GM19463 (cell line): ENCODE results near the gene TROAP.
"Not testable (repeated sequence)": the region's sequence is repeated elsewhere in the genome, so short reads cannot be mapped to it uniquely, and the experiment has no call there.

Source experiments
- ATAC-seq: cut with Tn5 transposase; IDR thresholded peaks from one replicate; pipeline ENCODE4 v1.9.1; 2021; ENCODE audit warnings: mild to moderate bottlenecking, moderate library complexity; ENCODE audit not compliant: unreplicated experiment

The TROAP gene

DNA sequence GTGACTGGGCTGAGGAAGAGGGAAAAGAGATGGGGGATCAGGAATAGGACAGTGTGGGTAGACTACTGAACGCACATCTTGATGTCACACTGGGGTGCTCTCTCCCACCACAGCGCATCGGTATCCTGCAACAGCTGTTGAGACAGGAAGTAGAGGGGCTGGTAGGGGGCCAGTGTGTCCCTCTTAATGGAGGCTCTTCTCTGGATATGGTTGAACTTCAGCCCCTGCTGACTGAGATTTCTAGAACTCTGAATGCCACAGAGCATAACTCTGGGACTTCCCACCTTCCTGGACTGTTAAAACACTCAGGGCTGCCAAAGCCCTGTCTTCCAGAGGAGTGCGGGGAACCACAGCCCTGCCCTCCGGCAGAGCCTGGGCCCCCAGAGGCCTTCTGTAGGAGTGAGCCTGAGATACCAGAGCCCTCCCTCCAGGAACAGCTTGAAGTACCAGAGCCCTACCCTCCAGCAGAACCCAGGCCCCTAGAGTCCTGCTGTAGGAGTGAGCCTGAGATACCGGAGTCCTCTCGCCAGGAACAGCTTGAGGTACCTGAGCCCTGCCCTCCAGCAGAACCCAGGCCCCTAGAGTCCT lies 7.1 kb downstream of the TROAP start:
- no peak for ATAC-seq

DNA sequence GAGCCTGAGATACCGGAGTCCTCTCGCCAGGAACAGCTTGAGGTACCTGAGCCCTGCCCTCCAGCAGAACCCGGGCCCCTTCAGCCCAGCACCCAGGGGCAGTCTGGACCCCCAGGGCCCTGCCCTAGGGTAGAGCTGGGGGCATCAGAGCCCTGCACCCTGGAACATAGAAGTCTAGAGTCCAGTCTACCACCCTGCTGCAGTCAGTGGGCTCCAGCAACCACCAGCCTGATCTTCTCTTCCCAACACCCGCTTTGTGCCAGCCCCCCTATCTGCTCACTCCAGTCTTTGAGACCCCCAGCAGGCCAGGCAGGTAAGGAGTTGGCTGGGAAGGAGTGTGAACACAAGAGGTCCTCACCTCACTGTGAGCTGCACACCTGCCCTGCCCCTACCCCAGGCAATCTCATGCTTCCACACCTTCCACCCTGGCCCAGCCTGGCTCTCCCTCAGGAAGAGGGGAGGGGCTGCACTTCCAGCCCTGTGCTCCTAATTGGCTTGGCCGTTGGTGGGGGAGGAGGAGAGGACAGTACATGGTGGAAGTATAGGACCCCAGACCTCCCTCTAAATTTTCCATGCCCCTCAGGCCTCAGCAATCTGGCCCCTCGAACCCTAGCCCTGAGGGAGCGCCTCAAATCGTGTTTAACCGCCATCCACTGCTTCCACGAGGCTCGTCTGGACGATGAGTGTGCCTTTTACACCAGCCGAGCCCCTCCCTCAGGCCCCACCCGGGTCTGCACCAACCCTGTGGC lies 7.8 kb downstream of the TROAP start:
- ATAC-seq: no peak

DNA sequence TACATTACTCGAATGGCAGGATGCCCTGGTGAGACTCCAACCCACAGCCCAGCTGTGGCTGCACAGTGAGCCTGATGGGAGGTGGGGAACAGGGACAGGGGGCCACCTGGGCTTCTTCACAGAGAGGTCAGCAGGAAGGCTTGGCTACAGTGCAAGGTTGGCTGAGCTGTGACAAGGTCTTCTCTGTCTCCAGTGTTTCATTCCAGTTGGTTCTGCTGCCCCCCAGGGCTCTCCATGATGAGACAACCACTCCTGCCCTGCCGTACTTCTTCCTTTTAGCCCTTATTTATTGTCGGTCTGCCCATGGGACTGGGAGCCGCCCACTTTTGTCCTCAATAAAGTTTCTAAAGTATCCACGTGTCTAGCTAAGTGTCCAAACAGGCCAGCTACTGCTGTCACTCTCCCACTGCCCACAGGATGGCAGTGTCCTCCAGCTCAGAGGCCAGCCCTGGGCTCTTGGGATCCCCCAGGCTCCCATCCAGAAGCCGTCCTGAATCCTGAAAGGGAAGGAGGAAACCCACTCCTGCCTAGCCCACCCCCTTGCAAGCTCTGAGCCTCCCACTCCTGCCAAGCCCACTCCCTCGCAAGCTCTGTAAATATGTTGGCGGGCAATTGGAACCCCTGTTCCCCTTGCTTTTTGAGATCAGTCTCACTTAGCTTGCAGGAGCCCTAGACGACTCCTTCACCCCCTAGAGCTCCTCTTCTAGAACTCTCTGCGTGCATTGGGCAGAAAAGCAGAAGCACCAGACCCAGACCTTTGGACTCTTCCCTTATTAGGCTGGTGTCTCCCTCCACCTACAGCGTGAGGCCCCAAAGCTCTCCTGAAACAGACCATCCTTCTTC lies 8.5 kb downstream of the TROAP start:
- no peak for ATAC-seq

DNA sequence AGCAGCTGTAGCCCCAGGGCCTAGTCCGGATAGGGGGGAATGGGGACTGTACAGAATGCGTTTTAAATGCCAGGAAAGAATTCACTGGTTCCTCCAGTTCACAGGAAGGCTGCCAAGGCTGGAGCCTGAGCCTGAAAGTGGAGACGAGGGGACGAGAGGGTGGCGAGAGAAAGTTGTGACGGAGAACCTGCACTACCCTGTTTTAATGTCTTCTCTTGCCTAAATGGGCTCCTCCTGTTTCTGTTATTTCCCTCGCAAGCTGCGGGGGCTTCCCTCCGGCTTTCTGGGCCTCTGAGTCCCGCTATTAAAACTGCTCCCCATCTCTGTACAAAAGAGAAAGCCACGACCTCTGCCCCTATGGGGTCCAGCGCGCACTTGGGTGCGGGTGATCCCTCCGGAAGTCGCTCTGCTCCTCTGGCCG lies 9.4 kb downstream of the TROAP start:
- no peak for ATAC-seq

DNA sequence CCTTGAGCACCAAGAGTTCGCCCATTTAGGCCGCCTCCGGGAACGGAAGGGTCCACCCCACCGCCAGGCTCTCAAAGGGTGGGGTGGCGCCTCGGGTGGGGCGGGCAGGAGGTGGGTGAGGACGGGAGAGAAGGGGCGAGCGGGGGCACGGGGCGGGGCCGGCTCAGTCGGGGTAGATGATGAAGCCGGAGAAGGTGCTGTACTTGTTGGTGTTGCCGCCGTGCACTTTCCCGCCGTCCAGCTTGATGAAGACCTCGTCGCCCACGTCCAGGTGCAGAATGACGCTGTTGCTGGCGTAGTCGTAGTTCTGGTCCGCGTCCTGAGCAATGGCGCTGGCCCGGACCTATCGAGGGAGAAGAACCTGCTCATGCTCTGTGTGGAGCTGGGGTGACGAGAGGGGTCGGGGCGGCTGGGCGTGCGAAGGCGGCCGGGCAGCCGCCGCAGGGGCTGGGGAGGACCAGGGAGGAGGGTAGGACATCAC lies 9.9 kb downstream of the TROAP start:
- ATAC-seq: no peak

DNA sequence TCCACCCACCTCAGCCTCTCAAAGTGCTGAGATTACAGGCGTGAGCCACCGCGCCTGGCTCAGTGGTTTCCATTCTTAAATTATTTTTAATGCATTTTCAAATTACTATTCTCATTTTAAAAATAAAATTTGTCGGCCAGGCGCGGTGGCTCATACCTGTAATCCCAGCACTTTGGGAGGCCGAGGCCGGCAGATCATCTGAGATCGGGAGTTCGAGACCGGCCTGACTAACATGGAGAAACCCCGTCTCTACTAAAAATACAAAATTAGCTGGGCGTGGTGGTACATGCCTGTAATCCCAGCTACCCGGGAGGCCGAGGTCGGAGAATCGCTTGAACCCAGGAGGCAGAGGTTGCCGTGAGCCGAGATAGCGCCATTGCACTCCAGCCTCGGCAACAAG lies 10.7 kb downstream of the TROAP start:
- ATAC-seq: not testable (repeated sequence)

DNA sequence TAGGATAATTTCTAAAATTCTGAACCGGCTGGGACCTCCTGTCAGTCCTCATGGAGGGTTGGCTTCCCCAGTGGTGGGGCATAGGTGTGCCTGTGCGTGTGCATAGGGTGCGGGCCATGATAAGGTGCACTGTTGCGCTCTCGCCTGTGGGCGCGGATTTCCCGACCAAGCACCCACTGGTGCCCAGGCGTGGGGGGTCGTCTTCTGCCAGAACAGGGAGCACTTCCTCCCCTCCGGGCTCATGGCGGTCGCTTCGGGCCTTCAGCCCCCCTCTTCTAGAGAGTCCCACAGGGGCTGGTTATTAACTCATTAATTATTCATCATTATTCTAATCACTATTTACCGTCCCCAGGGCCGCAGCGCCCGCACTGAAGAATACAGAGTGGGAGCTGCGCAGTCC lies 11.2 kb downstream of the TROAP start:
- ATAC-seq: no peak

DNA sequence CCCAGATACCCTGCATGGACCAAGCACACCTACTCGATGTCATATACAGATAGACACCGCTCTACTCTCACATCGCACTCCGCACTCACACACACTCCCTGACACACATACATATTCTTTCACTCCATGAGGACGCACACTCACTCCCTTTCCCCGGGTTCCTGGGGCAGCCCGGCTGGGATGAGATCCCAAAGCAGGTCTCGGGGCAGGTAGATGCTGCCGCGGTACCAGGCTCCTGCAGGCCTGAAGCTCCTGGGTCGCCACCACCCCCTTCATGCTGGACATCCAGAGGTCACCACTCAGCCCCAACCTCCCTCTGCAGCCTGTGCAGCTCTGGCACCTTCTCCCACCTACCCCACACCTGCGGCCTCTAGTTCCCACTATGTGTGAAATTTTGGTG lies 11.6 kb downstream of the TROAP start:
- ATAC-seq: no peak

DNA sequence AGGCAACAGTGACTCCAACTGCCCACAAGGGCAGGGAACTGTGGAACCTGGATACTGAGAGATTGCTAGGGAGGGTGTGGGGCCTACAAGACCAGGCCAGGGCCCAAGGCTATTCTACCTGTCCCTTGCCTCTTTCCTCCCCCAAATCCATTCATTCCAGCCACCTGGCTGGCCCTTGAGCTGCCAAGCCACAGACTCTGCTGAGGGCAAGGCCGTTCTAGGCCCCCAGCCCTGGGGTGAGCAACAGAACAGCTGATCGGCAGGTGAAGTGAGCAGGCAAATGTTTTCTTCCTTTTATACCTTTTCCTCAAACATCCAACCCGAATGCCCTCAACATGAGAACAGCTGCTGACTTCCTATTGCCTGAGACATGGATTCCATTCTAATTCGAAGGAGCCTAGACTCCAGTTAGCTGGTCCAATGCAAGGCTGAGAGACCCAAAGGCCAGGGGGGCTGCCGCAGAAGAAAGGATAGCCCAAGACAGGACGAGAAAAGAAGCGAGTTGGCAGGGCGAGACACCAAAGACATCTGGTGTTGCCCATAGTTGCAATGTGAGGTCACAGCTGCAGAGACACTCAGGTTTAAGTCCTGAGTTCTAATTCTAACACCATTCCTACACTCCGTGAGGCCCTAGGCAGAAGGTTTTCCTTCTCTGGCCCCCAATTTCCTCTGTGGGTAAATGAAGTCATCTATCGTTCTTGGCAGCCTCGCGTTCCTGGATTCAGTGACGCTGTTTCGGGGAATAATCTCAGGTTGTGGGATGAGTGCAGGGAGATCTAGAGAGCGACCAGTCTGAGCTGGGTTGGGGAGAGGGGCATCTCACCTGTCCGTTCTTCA lies 12.3 kb downstream of the TROAP start:
- no peak for ATAC-seq

DNA sequence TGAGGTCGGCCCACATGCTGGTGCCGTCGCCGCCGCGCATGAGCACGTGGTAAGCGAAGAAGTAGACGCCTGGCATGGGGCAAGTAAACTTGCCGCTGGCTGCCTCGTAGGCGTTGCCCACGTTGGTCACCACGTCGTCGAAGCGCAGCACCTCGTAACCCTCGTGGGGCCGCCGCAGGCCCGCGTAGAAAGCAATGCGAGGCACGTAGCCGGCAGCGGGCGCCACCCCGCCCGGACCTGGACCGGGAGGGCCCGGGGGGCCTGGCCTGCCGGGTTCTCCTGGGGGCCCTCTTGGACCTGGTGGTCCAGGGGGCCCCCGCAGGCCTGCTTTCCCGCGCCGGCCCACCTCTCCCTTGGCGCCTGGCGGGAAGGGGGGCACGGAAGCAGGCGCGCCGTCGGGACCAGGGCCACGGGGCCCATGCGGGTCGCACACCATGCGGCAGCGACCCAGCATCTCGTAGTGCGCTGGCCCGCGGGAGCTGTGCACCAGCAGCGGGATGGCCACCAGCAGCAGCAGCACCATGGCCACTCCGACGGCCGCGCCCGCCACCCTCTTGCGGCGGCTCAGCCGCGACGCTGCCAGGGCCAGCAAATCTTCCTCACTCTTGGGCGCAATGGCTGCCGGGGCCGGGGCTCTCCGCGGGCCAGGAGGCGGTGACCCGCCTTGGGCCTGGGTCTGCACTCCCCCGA lies 13.0 kb downstream of the TROAP start:
- ATAC-seq: no peak

DNA sequence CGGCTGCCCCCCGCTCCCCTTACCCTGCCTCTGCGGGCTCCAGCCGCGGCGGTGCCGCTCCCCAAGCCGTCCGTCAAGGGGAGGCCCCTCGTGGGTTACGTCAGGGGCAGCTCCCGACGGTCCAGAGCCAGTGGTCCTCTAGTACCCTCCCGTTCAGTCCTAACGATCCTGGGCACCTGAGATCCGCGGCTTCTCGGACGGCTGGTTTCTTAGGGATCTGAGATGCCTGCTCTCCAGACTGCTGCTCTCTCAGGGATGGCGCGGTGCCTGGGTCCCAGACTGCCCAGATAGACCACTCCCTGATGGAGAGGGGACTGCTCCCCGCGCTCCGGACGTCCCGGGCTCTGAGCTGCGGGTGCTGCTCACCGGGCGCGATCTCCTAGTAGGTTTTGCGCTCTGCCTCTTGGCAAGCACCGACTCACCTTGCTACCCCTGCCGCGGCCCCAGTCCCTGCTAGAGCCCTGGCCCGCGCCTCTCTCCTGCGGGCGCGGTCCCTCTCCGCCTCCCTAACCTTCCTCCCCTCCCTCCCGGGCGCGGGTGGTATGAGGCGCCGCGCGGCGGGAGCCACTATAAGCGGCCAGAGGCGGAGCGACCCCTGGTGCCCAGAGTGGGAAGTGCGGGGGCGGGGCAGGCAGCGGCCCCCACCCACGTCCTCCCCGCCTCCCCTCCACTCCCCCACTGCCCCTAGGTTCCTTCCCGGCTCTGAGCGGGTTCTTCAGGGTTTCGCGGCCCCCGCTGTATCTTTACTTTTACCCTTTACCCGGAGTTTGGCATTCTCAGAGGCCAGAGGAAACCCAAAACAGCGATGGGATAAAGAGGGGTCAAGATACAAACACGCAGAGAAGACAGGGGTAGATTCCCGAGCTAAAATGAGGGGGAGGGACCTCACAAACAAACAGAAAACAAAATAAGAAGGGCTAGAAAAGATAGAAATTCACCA lies 13.9 kb downstream of the TROAP start, which contains the start of gene C1QL4:
TSS of gene C1QL4 (minus strand) at position 544 of the 940 bp plus-strand sequence. CDS start 711 bp downstream, outside the sequence.
- ATAC-seq: peak; percentile 77

DNA sequence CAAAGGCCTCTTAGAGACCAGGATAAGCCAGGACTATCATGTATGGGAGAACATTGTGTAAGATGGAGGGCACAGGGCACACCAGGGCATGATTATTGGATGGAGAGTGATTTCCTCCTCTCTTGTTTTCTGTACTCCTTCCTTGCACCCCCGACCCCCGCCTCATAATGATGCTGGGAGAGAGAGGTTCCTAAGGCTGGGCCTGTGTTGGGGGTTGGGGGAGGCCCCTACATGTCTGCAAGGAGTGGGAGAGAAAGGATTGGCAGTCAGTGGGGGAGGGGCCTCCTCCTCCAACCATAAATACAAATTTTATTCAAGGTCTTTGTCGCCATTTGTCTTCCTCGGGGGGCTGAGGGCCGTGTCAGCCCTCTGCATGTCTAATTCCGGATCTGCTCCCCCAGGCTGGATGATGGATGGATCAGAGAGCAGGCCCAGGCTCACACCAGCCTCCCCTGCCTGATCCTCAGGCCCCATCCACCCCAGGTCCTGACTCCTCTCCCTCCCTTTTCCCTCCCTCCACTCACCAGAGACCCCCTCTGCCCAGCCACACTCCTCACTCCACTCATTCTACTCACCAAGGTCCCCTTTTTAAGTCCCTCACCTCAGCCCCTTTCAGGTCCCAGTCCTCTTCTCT lies 15.9 kb downstream of the TROAP start:
- ATAC-seq: no peak

DNA sequence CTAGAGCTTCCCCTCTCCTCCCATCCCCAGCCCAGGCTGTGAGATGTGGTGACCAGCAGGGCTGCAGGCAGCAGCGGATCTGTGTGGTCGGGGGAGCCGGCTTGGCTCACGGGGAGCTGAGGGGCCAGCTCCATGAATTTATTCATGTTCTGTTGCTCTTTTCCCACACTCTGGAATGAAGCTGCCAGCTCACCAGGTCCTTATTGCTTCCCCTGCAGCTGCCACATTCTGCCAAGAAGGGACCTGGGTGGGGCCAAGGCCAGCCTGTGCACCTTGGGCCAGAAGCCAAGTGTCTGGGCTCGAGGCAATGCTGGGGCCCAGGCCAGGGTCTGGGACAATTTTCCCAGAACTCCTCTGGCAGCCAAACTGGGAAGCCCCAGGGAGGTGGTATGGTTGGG lies 16.4 kb downstream of the TROAP start:
- ATAC-seq: no peak

DNA sequence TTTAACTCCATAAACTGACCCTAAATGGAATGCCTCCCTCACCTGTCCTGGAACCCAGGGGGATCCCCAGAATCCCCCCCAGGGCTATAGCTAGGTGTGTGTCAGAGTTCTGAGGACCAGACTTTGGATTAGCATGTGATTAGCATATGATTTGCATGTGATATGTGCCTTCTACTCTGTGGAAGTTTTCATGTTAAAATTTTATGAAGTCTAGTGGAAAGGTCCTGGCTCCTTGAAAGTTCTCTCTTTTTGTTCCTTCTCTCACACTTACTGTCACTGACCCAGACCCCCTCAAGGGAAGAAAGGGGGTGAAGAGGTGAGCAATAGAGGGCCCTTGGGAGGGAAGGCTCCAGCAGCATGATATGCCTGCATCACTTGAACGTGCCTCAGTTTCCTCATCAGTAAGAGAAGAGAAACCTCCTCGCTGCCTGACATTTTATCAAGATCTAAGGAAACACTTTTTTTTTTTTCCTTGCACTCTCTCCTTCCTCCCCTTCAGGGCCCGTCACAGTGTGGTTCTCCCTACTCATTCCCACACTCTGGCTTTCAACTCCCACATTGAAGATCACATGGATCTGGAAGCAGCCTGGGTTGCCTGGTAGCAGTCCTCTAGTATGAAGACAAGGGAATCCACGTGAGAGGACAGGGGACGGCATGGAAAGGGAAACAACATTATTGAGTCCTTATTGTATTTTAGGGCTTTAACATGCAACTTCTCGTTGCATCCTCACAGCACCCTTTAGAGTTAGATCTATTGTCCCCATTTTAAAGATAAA lies 17.2 kb downstream of the TROAP start:
- ATAC-seq: no peak

DNA sequence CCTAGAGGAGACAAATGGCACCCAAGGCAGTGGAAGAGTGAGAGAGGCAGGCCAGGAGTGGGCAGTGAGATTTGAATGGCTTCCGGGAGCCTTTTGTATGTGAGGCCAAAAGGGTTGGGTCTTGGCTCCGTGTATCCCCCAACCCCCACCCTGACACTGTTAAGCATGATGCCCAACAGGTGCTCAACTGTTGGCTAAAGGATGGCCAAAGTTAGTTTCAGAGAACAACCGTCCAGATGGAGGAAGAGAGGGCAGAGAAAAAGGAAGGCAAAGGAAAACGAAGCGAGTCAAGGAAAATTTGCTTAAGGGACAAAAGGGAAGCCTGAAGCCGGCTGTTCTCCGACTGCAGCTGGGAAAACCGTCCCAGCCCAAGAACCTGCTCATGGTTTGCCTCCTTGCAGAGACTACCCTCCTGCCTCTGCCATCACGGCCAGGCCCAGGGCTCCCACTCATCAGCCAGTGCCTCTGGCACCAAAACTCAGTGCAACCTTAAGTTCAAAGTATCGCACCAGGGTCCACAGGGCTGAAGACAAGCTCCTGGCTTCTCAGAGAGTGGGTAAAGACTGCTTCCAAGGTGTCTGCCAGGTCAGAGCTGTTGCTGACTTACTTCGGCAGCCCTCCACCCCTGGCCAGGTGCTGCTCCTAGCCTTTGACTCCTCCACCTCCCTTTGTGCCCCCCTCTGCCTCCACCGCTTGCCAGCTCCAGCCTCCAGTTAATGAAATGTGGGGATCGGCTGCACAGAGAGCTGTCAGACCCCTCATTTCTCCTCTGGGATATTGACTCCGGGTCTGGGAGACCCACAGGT lies 18.1 kb downstream of the TROAP start:
- ATAC-seq: no peak

DNA sequence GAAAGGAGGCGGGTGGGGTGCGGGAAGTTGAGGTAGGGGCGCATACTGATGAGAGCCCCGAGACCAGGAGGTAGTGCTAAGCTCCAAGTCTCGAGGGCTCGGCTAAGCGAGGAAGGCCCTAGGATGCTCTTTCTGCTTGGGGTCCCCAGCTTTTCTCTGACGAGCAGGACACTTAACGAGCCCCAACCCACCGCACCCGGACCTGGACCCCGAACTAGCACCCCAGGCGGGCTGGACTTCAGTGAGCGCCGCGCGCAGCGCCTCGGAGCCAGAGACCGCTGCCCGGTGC lies 18.7 kb downstream of the TROAP start:
- ATAC-seq: no peak
